HG02678 (cell line): ENCODE measurements around the gene CSRP1.
"Not testable (repeated sequence)": the region's sequence is repeated elsewhere in the genome, so short reads cannot be mapped to it uniquely, and the experiment has no call there.

Experiments
- ATAC-seq: cut with Tn5 transposase; IDR thresholded peaks from one replicate; pipeline ENCODE4 v1.9.1; 2021; ENCODE audit warnings: mild to moderate bottlenecking, moderate library complexity; ENCODE audit not compliant: unreplicated experiment

The CSRP1 gene

DNA sequence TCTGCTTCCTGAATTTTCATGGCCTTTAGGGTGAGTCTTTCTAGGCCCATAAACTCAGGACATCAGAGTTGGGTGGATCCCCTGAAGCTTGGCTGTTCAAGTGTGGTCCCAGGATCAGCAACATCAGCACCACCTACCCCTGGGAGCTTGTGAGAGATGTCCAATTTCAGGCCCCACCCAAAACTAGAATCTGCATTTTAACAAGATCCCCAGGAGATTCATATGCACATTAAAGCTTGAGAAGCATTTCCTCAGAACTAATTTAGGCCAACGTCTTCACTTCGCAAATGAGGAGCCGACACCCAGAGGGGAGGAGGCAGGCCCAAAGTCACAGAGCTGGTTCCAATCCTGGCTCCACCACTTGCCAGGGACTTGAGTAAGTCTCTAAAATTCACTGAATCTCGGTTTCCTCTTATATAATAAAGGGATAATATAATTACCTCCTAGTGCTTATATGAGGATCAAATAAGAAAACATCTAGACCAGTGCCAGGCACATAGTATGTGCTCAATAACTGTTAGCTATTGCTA lies 27.7 kb downstream of the CSRP1 start:
- ATAC-seq: no peak

DNA sequence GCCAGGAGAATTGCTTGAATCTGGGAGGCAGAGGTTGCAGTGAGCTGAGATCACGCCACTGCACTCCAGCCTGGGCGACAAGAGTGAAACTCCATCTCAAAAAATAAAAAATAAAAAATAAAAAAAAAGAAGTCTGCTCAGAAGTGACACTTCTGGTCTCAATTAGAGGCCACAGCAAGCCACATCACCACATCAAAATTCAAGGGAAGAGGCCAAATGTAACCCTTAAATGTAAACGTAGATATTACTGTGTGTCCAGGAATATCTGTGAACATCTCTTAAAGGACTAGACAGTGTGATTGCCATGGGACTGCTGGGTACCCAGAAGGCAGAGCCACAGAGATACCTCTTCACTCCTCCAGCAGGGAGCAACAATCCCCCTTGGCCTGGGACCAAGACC lies 28.3 kb downstream of the CSRP1 start:
- ATAC-seq: not testable (repeated sequence)

DNA sequence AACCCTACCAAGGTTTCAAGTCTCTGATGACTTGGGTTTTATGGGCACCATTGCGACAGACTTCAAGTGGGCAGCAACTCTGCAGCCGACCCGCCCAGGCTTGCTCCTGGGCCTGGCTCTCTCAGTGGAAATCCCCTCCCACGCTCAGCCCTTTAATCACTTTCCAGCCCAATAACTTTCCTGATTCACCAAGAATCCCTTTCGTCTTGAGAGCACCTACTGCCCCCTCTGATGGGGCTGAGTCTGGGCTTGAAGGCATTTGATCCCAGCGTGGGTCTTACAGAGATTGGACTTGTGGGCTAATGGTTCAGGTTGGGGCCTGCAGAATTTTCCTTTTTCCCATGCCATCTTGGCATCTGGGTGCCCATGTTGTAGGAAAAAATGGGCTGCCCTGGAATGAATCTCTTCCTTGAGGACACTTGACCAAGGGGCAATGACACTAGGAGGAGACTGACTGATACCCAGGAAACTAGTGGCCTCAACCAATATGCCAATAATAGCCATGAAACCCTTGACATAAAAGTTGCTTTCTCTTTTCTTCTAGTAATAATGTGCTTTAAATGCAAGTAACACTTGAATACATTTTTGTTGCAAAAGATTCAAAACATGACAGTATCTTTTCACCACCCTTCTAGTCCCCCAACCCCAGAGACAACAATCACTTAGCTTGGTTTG lies 30.1 kb downstream of the CSRP1 start:
- no peak for ATAC-seq

DNA sequence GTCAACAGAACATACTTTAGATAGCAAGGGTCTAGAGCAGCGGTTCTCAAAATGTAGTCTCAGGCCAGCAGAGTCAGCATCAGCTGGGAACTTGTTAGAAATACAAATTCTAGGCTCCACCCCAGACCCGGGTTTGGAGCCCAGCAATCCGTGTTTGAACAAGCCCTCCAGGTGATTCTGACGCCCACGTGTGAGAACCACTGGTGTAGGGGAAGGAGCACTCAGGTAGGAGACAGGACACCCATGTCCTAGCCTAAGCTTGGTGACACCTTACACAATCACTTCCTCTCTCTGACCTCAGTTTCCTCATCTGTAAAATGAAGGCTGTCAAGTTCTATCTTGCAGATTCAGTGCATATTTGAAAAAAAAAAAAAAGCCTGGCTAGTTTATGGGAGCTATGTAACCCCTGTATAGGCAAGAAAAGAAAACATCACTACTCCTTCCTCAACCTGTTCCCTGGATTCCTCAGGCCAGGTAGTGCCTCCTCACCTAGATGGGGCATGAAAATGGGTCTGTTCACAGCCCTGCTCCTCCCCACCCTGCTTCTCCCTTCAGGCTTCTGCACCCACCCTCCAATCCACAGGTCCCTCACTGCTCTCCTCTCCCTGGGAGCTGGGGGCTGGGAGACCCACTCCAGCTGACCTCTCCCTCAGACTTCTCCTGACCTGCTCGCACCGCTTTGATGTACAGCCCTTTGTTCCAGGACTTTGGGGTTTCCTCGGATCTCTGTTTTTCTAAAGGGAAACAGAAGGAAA lies 30.8 kb downstream of the CSRP1 start:
- ATAC-seq: no peak

DNA sequence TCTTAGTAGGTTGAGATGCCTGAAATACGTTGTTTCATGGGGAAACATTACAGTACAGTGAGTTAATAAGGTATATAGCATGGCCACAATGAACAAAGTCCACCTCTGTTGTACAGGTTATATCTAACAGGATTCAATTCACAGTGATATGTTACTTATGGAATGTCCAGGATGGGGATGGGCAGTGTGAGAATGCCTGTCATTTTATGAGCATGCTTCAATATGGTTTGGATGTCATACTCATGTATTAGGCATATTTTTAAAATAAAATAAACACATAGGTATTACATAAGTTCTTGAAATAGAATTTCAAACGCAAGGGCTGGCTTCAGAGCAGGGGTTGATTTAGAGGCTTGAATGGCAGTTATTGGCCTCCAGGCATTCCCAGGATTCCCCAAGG lies 31.8 kb downstream of the CSRP1 start:
- no peak for ATAC-seq

DNA sequence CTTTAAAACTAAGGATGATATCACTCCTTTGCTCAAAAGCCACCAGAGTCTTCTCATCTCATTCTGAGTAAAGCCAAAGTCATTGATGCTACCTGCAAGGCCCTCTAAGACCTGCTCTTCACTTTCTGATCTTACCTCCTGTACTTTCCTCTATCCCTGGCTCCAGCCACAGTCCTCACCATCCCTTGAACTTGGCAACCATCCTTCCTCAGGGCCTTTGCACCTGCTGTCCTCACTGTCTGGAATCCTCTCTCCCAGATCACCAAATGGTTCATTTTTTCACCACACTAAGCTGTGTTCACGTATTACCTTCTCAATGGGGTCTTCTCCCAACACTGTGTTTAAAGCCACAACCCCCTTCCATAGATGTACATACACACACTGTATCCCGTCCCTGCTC lies 33.6 kb downstream of the CSRP1 start:
- ATAC-seq: no peak

DNA sequence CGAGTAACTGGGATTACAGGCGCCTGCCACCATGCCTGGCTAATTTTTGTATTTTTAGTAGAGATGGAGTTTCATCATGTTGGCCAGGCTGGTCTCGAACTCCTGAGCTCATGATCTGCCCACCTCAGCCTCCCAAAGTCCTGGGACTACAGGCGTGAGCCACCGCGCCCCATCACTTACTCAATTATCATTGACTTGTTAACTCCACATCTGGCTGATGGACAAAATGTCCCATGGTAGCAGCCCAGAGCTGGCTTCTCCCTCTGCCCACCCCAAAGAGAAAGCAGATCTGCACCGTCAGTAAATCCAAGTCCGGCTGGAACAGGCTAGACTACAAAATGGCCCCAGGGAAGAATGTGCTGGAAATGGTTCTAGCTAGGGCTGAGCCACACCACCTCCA lies 34.6 kb downstream of the CSRP1 start:
- ATAC-seq: not testable (repeated sequence)

DNA sequence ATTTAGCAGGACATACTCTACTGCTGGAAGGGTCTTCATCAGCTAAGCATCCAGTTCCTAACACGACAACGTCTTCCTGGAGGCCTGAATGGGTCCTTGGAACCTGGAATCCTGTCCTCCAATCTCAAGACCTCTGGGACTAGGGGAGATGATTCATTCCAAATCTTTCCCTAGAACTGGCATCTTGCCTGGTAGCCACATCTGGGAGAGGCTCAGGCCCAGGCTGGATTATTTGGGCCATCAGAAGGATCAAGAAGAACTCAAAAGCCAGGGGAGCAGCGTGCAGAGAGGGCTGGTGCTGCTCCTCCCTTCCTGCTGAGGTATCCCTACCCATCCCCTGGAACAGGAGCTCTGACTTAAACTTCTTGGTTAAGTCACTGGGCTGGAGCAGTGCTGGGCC lies 35.2 kb downstream of the CSRP1 start:
- no peak for ATAC-seq

DNA sequence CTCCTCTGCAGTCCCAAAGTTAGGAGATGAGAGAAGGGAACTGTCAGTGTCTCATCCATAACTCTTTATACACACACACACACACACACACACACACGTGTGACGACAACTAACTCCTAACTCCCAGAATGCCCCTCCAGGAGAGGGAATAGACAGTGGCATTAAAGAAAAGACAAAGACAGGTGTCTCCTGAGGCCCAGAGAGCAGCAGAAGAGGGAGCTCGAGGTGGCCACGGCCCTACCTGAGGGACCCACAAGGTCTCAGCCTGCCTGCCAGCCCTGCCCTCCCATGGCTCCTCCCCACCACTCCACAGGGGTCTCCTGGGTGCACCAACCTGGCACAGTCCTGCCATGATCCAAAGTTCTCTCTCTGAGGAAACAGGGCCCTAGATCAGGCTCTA lies 36.3 kb downstream of the CSRP1 start:
- ATAC-seq: no peak

DNA sequence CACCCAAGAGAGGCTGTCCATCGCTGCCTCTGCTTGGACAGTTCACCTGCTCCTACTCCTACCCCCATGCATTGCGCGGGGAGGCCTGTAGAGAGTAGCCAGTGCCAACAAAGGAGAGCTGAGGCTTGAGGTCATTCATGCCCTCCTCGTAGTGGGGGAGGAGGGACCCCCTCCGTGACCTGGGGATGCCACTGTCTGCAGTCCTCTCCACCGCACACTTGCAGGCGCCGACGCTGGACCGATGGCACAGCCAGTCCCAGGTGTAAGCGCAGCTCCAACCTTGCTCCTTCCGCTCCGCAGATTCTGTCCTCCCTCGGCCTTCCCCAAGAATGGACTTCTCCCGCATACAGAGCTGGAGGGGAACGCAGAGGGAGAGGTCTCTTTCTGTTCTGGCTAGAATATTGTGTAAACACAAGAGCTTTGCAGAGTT lies 37.3 kb downstream of the CSRP1 start:
- no peak for ATAC-seq

DNA sequence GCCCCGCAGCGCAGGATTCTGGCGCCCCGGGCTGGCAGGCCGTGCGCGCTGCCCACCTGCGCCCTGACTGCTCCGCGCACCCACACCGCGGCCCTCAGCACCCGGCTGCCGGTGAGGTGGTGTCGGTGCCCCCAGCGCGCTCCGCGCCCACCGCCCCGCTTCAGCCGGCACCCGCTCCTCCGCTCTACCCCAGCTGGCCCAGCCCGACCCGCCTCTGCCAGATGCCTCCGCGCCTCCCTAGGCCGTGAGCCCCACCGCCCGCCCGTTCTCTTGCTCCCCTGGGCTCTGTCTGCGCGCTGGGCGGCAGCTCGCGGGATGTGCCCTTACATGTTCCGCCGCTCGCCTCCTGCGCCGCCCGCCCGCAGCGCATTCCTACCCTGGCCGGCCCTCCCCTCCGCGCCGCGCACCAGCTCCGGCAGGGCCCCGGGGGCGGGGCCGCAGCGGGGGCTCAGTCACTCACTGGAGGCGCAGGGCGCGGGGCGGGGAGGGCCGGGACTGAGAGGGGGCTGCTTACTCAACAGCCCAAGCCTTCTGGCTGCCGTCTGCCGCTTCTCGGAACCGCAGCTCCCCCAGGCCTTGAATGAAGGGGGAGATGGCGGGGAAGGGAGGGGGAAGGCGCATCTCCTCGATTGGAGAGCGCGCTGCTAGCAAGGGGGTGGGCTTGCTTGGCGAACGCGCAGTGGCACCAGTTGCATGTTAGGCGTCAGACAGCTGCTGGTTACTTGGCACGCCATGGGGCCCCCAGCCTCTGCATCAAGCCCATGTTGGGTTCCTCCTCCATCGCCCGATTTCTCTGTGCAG lies 37.9 kb downstream of the CSRP1 start, which contains the start of gene PHLDA3:
Gene PHLDA3 (minus strand): TSS at position 345 of the 801 bp plus-strand sequence. CDS start 402 bp downstream, outside the sequence.
- peak; percentile 77 for ATAC-seq

DNA sequence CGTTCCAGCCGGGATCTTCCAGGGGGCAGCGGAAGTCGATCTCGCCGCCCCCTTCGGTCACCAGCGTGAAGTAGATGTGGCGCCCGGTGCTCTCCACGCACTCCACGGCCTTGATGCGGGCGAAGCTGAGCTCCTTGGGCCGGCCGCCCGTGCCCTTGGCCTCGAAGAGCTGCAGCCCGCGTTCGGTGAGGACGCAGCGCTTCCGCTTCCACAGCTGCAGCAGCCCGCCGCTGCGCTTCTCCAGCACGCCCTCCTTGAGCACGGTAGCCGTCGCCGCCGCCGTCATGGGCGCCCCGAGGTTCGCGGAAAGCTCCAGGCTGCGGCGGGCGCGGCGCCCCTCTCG lies 38.5 kb downstream of the CSRP1 start:
- peak; percentile 37 for ATAC-seq

DNA sequence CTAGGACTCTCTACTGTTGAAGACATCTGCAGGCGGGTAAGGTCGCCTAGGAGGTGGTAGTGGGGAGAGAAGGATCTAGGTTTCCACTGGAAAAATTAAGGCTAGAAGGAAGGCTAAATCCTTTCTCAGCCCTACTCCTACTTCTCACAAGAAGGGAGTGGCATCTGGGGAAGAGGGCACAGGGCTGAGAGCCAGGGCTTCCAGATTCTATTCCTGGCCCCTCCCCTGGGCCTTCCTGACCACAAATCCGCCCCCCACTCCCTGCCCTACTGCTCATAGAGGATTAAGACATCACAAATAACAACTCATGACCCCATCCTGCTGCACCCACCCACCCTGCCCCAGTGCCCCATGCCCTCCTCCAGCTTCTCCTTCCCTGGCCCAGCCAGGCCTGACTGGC lies 40.4 kb downstream of the CSRP1 start:
- no peak for ATAC-seq

DNA sequence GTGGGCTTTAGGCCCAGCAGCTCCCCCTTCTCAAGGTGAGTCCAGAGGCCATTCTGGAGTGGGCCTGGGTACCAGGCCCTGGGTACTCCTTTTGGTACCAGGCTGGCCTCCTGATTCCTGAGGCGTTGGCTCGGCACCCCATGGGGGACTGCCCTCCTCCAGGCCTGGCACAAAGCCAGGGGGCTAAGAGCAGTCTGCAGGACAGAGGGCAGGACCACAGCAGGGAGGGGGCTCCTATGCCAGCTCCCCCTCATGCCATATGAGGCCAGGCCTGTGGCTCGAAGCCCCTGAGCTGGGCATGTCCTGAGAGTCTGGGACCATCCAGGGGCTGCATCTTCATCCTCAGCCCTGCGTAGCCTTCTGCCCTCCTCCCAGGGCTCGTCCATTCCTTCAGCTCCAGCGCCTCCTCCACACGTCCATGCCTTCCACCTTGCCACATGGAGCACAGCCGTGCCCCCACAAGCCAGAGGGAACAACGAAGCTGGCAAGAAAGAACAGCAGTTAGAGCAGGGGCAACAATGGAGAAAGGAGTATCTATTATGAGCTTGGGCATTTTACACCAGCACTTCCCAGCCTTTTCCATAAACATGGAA lies 41.1 kb downstream of the CSRP1 start:
- ATAC-seq: no peak

DNA sequence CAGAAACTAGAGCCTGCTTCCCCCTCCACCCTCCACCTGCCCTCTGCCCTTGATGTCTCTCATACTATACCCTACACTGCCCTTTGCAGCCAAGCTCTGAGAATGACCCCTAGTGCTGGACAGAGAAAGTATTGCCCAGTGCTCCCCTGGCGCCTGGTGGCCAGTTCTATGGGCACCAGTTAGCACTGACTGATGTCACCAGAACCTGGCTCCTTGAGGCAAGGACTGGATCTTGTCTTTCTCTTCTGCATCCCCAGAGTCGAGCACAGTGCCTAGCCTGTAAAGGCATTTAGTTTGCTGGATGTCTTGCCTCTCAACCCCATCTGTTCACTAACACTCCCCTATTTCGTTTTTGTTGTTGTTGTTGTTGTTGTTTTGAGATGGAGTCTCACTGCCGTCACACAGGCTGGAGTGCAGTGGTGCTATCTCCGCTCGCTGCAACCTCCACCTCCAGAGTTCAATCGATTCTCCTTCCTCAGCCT lies 43.8 kb downstream of the CSRP1 start:
- no peak for ATAC-seq

DNA sequence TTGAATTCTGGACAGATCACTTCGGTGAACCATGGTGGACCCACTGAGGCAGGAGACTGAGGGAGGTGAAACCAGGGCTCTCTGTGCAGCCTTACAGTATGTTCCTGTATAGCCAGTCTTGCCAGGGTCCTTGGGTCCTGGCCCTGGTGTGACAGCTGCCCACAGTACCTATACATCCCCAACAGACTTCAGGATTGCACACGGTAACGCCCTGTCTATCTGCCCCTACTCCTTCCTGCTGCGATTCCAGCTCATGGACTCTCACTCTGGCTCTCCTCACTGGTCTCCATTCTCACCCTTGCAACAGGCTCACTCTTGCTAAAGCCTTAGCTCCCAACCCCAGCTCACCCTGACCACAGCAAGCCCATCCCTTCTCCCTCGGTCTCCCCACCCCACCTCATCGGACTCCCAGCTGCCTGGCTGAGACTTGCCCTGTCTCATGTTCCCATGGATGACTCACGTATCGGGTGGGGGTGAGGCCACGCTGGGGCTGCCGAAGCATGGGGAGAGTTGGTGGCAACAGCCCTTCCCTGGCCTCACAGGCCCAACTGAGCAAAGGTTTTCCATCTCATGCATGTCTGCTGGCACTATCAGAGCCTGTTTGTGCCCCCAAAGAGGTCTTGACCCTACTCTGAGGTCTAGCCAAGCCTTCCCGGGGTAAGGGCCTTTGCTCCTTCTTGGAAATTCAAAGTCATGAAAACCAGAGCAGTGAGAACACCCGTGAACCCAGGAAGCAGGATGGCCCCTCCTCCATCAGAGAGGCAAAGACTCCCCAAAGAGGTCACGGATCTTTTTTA lies 45.1 kb downstream of the CSRP1 start:
- no peak for ATAC-seq

DNA sequence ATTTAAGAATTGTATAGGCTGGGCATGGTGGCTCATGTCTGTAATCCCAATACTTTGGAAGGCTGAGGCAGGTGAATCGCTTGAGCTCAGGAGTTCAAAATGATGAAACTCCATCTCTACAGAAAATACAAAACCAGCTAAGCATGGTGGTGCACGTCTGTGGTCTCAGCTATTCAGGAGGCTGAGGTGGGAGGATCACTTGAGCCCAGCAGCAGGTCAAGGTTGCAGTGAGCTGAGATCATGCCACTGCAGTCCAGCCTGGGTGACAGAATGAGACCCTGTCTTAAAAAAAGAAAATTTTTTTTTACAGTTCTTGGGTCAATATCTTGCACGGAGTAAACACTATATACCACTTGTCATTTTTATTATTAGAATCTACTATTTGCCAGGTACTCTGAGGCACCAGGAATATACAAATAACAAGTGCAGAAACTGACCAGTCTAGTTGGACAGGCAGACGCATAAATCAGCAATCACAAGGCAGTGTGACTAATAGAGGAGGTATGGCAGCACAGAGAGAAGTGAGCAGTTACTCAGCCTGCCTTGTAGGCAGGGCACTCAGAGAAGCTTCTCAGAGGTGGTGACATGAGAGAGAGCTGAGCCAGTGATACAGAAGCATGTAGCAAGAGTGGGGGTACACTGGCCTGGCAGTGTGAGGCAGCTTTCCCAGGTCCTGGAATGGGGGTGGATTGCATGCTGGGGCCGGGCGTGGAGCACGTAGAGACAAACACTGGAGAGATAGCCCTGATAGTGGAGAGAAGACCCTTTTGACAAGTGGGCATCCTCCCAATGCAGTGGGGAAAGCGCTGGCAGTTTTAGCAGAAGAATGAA lies 45.9 kb downstream of the CSRP1 start:
- no peak for ATAC-seq

DNA sequence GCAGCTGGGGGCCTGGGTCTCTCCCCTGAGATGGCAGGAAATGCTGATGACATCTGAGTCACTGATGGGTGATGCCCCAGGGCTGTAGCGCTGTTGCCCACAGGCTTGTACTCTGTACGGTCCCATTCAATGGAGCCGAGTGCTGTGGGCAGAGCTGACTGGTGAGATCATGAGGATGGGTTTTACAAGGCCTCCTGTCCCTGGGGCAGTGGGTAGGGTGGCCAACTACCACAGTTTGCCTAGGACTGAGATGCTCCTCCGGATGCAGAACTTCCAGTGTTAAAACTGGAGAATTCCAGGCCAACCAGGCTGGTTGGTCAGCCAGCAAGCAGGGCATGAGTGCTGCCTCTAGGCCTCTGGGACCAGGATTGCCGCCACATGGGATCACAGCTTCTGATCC lies 47.1 kb downstream of the CSRP1 start:
- no peak for ATAC-seq

DNA sequence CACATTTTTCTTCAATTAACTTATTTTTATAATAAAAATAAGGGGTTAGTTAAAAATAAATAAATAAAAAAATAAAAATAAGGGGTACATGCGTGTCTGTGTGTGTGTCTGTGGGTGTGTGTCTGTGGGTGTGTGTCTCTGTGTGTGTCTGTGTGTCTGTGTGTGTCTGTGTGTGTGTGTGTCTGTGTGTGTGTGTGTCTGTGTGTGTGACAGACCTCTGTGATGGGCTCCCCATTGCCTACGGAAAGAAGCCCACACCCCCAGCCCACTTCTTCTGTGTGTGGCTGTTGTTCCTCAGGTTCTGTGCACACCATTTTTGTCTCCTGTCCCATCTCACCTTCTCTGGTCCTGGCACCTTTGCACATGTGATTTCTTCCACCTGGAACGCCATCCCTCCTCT lies 47.9 kb downstream of the CSRP1 start:
- no peak for ATAC-seq
